T-cell (primary cell): ENCODE measurements around the gene BTBD17. TPM values are rescaled to one million over a fixed set of nuclear protein-coding genes. Genes with fewer than 3 reads are reported as not detected.

ENCODE experiments used
- ATAC-seq, 4 experiments: fragments of 200-7000 bp in 3 of 4; fragments of 150-1000 bp in 1 of 4; cut with Tn5 transposase; replicated peaks in 1 of 4; 1 replicate in 3 of 4; 2 replicates in 1 of 4; pipeline ENCODE4 v1.10.0; 2021; ENCODE audit warnings: moderate library complexity in 3 of 4, mild to moderate bottlenecking in 2 of 4, moderate number of reproducible peaks in 1 of 4
- CTCF ChIA-PET, 2 donors: fragments of 300-600 bp; sonication (Branson Sonifier 250); formaldehyde crosslinking; loops; one replicate each; lab custom pipeline; 2022; ENCODE audit warnings: antibody characterized with exemption in 2 of 2; lab: Charles Lee
- POLR2A ChIA-PET, 2 donors: fragments of 300-600 bp; sonication (Branson Sonifier 250); formaldehyde crosslinking; loops; one replicate each; lab custom pipeline; 2022; ENCODE audit warnings: antibody characterized with exemption in 2 of 2; lab: Charles Lee
- DNase-seq, 35 experiments: peaks; one replicate each; pipeline versions ENCODE4 v3.0.0 to v3.0.0-alpha.2; 2013 to 2023
- H3K27ac ChIP-seq: one replicate; pipeline ENCODE4 v1.5.1; 2013; ENCODE audit warnings: low read length
- H3K27me3 ChIP-seq, 2 experiments: replicated peaks in 1 of 2; 1 replicate in 1 of 2; 2 replicates in 1 of 2; pipeline versions ENCODE4 v1.6.1 to v1.7.0; 2013; ENCODE audit warnings: low read length in 1 of 2, mixed read lengths in 1 of 2; ENCODE audit not compliant: control insufficient read depth in 2 of 2, insufficient read depth in 2 of 2; ENCODE audit errors: extremely low read depth in 1 of 2
- H3K36me3 ChIP-seq, 2 donors: 1 replicate in 1 of 2; 2 replicates in 1 of 2; pipeline versions ENCODE4 v1.6.1 to v1.7.0; 2013; ENCODE audit warnings: low read length in 1 of 2; ENCODE audit not compliant: control insufficient read depth in 2 of 2, insufficient read depth in 1 of 2; ENCODE audit errors: extremely low read depth in 1 of 2
- H3K4me1 ChIP-seq, 2 experiments: 1 replicate in 1 of 2; 2 replicates in 1 of 2; pipeline versions ENCODE4 v1.6.1 to v1.7.0; 2013; ENCODE audit warnings: low read length in 2 of 2, mixed read lengths in 1 of 2; ENCODE audit not compliant: insufficient read depth in 2 of 2, control insufficient read depth in 1 of 2; ENCODE audit errors: extremely low read depth in 1 of 2
- H3K4me3 ChIP-seq, 2 donors: 1 replicate in 1 of 2; 2 replicates in 1 of 2; pipeline versions ENCODE4 v1.5.1 to v1.7.0; 2013; ENCODE audit warnings: mild to moderate bottlenecking in 2 of 2, low read length in 1 of 2, moderate library complexity in 1 of 2; ENCODE audit not compliant: control insufficient read depth in 1 of 2; ENCODE audit errors: extremely low read depth in 1 of 2
- H3K9me3 ChIP-seq: 2 replicates; pipeline ENCODE4 v1.7.0; 2013
- H3K27ac Mint-ChIP-seq, 2 donors: one replicate each; pipeline ENCODE4 v1.8.0; 2020 to 2021; ENCODE audit warnings: mild to moderate bottlenecking in 2 of 2, mixed read lengths in 2 of 2
- H3K27me3 Mint-ChIP-seq, 2 donors: one replicate each; pipeline ENCODE4 v1.8.0; 2021 to 2022; ENCODE audit warnings: mixed read lengths in 2 of 2
- H3K36me3 Mint-ChIP-seq: one replicate; pipeline ENCODE4 v1.8.0; 2021; ENCODE audit warnings: mixed read lengths
- H3K4me1 Mint-ChIP-seq, 3 donors: one replicate each; pipeline ENCODE4 v1.8.0; 2020 to 2022; ENCODE audit warnings: mixed read lengths in 3 of 3, mild to moderate bottlenecking in 1 of 3
- H3K4me3 Mint-ChIP-seq, 3 donors: one replicate each; pipeline ENCODE4 v1.8.0; 2020 to 2022; ENCODE audit warnings: mild to moderate bottlenecking in 3 of 3, mixed read lengths in 3 of 3, moderate library complexity in 3 of 3
- H3K9me3 Mint-ChIP-seq, 3 donors: one replicate each; pipeline ENCODE4 v1.8.0; 2020 to 2022; ENCODE audit warnings: mixed read lengths in 3 of 3
- WGBS: methylation state at CpG from one replicate; pipeline ENCODE4 v1.1.5; 2013; ENCODE audit warnings: missing lambda C conversion rate; ENCODE audit not compliant: insufficient coverage; 5-methylcytosine and 5-hydroxymethylcytosine counted together
- total RNA-seq, 35 experiments: library from RNA in 6 of 35; stranded (reverse) in 6 of 35; fragments of 120-200 nt in 1 of 35; gene quantifications; one replicate each; pipeline versions ENCODE4 v1.2.1 to v1.2.4 and lab custom pipeline; 2013 to 2026

Gene BTBD17
- total RNA-seq, 5 donors from 2014 or later (not counting 1 experiment from before 2014, with no cell fraction given), result 0.26 TPM; not detected in 4

DNA sequence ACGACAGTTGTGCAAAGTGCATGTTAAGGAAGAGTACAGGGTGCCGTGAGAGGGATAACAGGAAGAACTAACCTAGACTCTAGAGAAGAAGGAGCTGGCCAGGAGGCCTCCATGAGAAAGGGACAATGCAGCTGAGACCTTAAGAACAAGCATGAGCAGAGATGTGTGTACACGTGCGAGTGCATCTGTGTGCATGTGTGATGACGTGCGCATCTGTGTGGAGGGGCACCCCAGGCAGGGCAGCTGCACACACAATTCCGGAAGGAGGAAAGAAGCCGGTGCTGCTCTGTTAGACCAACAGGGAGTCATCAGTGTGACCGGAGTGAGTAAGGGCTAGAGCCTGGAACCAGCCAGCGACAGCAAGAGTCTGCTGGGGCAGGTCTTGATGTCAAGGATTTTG is 43.3 kb downstream of the BTBD17 start:
- H3K27ac Mint-ChIP-seq, result no peak overlapping the region
- peaks cover 0 to 12% of the 10 kb centered on the region in 2 donors for H3K27me3 Mint-ChIP-seq
- no peaks in the 10 kb centered on the region for H3K4me1 Mint-ChIP-seq
- DNase-seq, result no peak
- no peak overlapping the region for H3K4me3 ChIP-seq
- peaks cover 0 to 16% of the 10 kb centered on the region in 2 experiments for H3K27me3 ChIP-seq
- ATAC-seq, result no peak
- H3K27ac ChIP-seq, result no peak overlapping the region
- no peaks in the 10 kb centered on the region for H3K4me1 ChIP-seq
- H3K9me3 Mint-ChIP-seq, result no peaks in the 10 kb centered on the region
- no peaks in the 10 kb centered on the region for H3K9me3 ChIP-seq
- no peaks in the 10 kb centered on the region for H3K36me3 ChIP-seq
- H3K4me3 Mint-ChIP-seq, result no peak overlapping the region
- CTCF ChIA-PET, result interaction anchor here (0.6 kb wide), 2 partner anchors 271 to 886 kb away, joined by 3 to 10 read pairs; no protein-coding TSS in a partner anchor
- POLR2A ChIA-PET, result no interaction called here
- H3K36me3 Mint-ChIP-seq, result no peaks in the 10 kb centered on the region
- 93% methylated on average over 10 of the region's 10 CpGs for WGBS

- no peaks in the 10 kb centered on the region for H3K36me3 ChIP-seq
- no peaks in the 10 kb centered on the region for H3K4me1 ChIP-seq
- Mint-ChIP-seq H3K27ac (no peak overlapping the region), H3K27me3 (peaks cover 0 to 5% of the 10 kb centered on the region in 2 donors), H3K4me1 (no peaks in the 10 kb centered on the region), H3K36me3 (no peaks in the 10 kb centered on the region), H3K9me3 (peaks cover 0 to 5% (median 5%) of the 10 kb centered on the region in 3 donors), H3K4me3 (no peak overlapping the region)
- H3K9me3 ChIP-seq, result no peaks in the 10 kb centered on the region
- ChIA-PET CTCF (no interaction called here), POLR2A (no interaction called here)
- no peak overlapping the region for H3K4me3 ChIP-seq
- DNase-seq, result no peak
- no peak for ATAC-seq
- 72% methylated on average over 15 of the region's 16 CpGs for WGBS
- H3K27me3 ChIP-seq, result peaks cover 0 to 11% of the 10 kb centered on the region in 2 experiments
- H3K27ac ChIP-seq, result no peak overlapping the region
Measured at GRCh38 chr17:74317071-74317470, 44.6 kb downstream of the BTBD17 start.

- peaks cover 0 to 5% (median 5%) of the 10 kb centered on the region in 3 donors for H3K9me3 Mint-ChIP-seq
Measured at GRCh38 chr17:74316220-74316619, 45.4 kb downstream of the BTBD17 start.

DNA sequence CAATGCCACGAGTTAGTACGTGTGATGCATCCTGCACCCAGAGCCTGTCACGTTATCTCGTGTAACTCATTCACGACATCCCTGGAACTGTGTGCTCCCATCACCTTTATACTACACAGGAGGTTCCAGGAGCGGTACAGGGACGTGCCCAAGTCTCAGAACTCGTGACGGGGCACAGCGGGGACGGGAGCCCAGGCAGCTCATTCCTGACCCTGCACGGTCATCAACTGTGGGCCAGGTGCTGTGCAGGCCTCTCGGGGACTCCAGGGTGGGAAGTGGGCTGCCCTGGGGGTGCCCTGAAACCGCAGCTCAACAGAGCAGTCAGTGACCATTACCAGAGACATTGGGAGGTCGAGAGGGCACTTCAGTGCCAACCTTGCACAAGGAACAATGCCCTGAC is 46.8 kb downstream of the BTBD17 start:
- ATAC-seq (no peak), DNase-seq (no peak)
- H3K27me3 Mint-ChIP-seq, result no peaks in the 10 kb centered on the region
- peaks cover 0 to 5% (median 5%) of the 10 kb centered on the region in 3 donors for H3K9me3 Mint-ChIP-seq
- H3K9me3 ChIP-seq, result no peaks in the 10 kb centered on the region
- ChIA-PET CTCF (no interaction called here), POLR2A (no interaction called here)
- WGBS, result 86% methylated on average over 15 of the region's 15 CpGs
- H3K4me3 ChIP-seq, result no peak overlapping the region
- H3K4me1 Mint-ChIP-seq, result no peaks in the 10 kb centered on the region
- no peaks in the 10 kb centered on the region for H3K36me3 ChIP-seq
- no peak overlapping the region for H3K27ac Mint-ChIP-seq
- H3K36me3 Mint-ChIP-seq, result no peaks in the 10 kb centered on the region
- H3K4me3 Mint-ChIP-seq, result no peak overlapping the region
- peaks cover 0 to 12% of the 10 kb centered on the region in 2 experiments for H3K27me3 ChIP-seq
- H3K4me1 ChIP-seq, result no peaks in the 10 kb centered on the region
- no peak overlapping the region for H3K27ac ChIP-seq

More at GRCh38 chr17:74316220-74316619, 45.4 kb downstream of the BTBD17 start:
- Histone ChIP-seq H3K4me1 (no peaks in the 10 kb centered on the region), H3K27me3 (peaks cover 0 to 12% of the 10 kb centered on the region in 2 experiments), H3K4me3 (no peak overlapping the region), H3K36me3 (no peaks in the 10 kb centered on the region), H3K9me3 (no peaks in the 10 kb centered on the region), H3K27ac (no peak overlapping the region)
- WGBS, result 81% methylated on average over 5 of the region's 10 CpGs
- DNase-seq, result no peak
- ChIA-PET POLR2A (no interaction called here), CTCF (interaction anchor here in 1 of 2 donors (0.6 kb wide), 1 partner anchor 12 kb away, joined by 3 read pairs; no protein-coding TSS in a partner anchor)
- H3K27me3 Mint-ChIP-seq, result no peaks in the 10 kb centered on the region
- no peak overlapping the region for H3K27ac Mint-ChIP-seq
- H3K4me3 Mint-ChIP-seq, result no peak overlapping the region
- H3K4me1 Mint-ChIP-seq, result no peaks in the 10 kb centered on the region
- ATAC-seq, result no peak
- no peaks in the 10 kb centered on the region for H3K36me3 Mint-ChIP-seq

DNA sequence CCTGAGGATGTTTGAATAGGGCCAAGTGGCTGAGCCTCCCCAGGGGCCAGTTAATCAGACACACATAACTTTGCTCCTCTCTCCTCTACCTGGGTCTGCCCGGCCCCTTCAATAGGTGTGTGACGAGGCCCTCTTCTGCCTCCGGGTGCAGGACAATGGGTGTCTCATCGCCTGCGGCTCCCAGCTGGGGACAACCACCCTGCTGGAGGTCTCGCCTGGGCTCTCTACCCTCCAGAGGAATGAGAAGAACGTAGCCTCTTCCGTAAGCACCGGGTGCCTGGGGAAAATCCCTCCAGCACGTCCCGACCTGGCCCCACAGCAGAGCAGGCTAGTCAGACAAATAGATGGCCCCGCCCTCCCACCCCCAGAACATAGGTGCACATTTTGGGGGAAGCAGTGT is 51.8 kb downstream of the BTBD17 start:
- Mint-ChIP-seq H3K4me1 (peaks cover 0 to 9% (median 6%) of the 10 kb centered on the region in 3 donors), H3K4me3 (no peak overlapping the region), H3K36me3 (no peaks in the 10 kb centered on the region), H3K9me3 (peaks cover 0 to 5% (median 5%) of the 10 kb centered on the region in 3 donors), H3K27me3 (no peaks in the 10 kb centered on the region), H3K27ac (no peak overlapping the region)
- DNase-seq, result no peak
- no peak for ATAC-seq
- 89% methylated on average over 8 of the region's 12 CpGs for WGBS
- ChIA-PET POLR2A (no interaction called here), CTCF (no interaction called here)
- H3K9me3 ChIP-seq, result no peaks in the 10 kb centered on the region
- no peak overlapping the region for H3K4me3 ChIP-seq
- peaks cover 0 to 22% of the 10 kb centered on the region in 2 experiments for H3K27me3 ChIP-seq
- no peaks in the 10 kb centered on the region for H3K36me3 ChIP-seq
- peaks cover 0 to 3% of the 10 kb centered on the region in 2 experiments for H3K4me1 ChIP-seq
- H3K27ac ChIP-seq, result no peak overlapping the region

DNA sequence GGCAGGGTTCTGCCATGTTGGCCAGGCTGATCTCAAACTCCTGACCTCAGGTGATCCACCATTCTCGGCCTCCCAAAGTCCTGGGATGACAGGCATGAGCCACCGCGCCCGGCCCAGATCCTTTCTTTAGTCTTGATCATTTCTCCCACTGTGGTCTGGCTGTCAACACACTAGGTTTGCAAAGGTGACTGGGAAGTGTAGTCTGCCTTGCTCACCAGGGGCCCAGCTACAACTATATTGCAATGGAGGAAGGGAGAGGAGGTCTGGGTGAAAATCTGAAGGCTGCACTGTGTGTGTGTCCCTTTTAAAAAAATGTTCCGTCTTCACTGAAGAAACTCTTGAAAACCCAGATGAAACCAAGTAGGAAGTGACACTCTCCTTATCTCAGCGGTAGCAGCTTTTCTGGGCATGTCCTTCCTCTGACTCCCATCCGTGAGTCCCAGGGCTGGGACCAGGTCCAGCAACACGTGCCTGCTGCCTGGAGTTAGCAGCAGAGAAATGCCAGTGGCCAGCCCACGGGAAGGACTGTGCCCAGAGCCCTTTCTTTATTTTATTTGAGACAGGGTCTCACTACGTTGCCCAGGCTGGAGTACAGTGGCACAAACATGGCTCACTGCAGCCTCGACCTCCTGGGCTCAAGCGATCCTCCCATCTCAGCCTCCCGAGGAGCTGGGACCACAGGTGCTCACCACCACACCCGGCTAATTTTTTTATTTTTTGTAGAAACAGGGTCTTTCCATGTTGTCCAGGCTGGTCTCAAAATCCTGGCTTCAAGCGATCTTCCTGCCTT is 53.5 kb downstream of the BTBD17 start:
- CTCF ChIA-PET, result no interaction called here
- Histone ChIP-seq H3K27me3 (peaks cover 0 to 22% of the 10 kb centered on the region in 2 experiments), H3K4me1 (peaks cover 0 to 3% of the 10 kb centered on the region in 2 experiments), H3K27ac (no peak overlapping the region), H3K4me3 (no peak overlapping the region), H3K9me3 (no peaks in the 10 kb centered on the region), H3K36me3 (no peaks in the 10 kb centered on the region)
- H3K27me3 Mint-ChIP-seq, result no peaks in the 10 kb centered on the region
- H3K4me3 Mint-ChIP-seq, result no peak overlapping the region
- DNase-seq (no peak), ATAC-seq (no peak)
- WGBS, result 42% methylated on average over 11 of the region's 15 CpGs
- no peak overlapping the region for H3K27ac Mint-ChIP-seq
- peaks cover 0 to 5% (median 5%) of the 10 kb centered on the region in 3 donors for H3K9me3 Mint-ChIP-seq
- no peaks in the 10 kb centered on the region for H3K36me3 Mint-ChIP-seq
- H3K4me1 Mint-ChIP-seq, result peaks cover 0 to 9% (median 6%) of the 10 kb centered on the region in 3 donors
- POLR2A ChIA-PET, result no interaction called here
